ENCODE results near the gene JOSD2. TPM values are rescaled to one million over a fixed set of nuclear protein-coding genes. Genes with fewer than 3 reads are reported as not detected.
"Not testable (repeated sequence)": the region's sequence is repeated elsewhere in the genome, so short reads cannot be mapped to it uniquely, and the experiment has no call there.

JOSD2 gene
- total RNA-seq, 1 donor from 2014 or later, result 21.0 TPM

DNA sequence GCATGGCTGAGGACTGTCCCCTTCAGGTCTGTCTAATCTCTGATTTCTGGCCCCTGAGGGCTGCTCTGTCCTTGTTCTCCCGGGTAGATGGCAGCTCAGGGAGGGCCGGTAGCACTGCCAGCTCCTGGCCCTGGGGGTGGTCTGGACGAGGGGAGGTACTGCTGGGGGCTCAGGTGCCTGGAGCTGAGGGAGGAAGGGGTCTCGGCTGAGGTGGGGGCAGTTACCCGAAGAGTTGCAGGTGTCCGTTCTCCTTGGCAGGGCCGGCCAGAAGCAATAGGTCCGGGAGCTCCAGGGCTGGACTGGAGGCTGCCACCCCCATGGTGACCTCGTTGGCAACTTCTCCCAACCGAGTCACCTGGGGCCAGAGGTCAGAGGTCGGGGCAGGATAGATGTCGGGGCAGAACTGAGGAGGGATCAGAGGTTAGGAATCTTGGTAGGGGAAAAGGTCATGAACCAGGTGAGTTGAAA is 35.9 kb downstream of the JOSD2 start:
- ATAC-seq (ENCODE audit: low read depth), result no peak
- DNase-seq, result no peak
- intact Hi-C loops (cut with micrococcal nuclease), result loop anchor here (5.0 kb wide), 1 partner anchor 202 kb away; no protein-coding TSS in a partner anchor
- ChIA-PET CTCF (interaction anchor here (0.8 kb wide), 1 partner anchor 14 kb away, joined by 3 read pairs; no protein-coding TSS in a partner anchor), POLR2A (interaction anchor here (1.0 to 1.5 kb wide), 2 partner anchors 36 to 47 kb away, joined by 3 to 4 read pairs; partner anchors contain the start of gene JOSD2)
- Mint-ChIP-seq H3K36me3 (ENCODE audit: low read depth) (peaks cover 25% of the 10 kb centered on the region), H3K4me3 (peak overlapping the region; percentile 93), H3K4me1 (peaks cover 23% of the 10 kb centered on the region), H3K27ac (peak overlapping the region; percentile 62), H3K9me3 (no peaks in the 10 kb centered on the region), H3K27me3 (no peaks in the 10 kb centered on the region)
- TF ChIP-seq, protein P1, sequence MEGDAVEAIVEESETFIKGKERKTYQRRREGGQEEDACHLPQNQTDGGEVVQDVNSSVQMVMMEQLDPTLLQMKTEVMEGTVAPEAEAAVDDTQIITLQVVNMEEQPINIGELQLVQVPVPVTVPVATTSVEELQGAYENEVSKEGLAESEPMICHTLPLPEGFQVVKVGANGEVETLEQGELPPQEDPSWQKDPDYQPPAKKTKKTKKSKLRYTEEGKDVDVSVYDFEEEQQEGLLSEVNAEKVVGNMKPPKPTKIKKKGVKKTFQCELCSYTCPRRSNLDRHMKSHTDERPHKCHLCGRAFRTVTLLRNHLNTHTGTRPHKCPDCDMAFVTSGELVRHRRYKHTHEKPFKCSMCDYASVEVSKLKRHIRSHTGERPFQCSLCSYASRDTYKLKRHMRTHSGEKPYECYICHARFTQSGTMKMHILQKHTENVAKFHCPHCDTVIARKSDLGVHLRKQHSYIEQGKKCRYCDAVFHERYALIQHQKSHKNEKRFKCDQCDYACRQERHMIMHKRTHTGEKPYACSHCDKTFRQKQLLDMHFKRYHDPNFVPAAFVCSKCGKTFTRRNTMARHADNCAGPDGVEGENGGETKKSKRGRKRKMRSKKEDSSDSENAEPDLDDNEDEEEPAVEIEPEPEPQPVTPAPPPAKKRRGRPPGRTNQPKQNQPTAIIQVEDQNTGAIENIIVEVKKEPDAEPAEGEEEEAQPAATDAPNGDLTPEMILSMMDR (IDR thresholded peaks at IDR 0.05), result no peak

DNA sequence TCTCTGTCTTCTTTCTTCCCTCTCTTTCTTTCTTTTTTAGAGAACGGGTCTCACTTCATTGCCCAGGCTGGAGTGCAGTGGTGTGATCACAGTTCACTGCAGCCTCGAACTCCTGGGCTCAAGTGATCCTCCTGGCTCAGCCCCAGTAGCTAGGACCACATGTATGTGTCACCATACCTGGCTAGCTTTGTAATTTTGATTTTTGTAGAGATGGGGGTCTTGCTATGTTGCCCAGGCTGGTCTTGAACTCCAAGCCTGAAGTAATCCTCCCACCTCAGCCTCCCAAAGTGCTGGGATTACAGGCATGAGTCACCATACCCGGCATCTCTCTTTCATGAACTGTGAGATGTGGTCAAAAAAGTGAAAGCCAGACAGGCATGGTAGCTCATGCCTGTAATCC is 37.7 kb downstream of the JOSD2 start:
- H3K27me3 Mint-ChIP-seq; ATAC-seq (ENCODE audit: low read depth); intact Hi-C loops (cut with micrococcal nuclease); DNase-seq; H3K9me3 Mint-ChIP-seq; H3K4me3 Mint-ChIP-seq: not testable (repeated sequence)
- CTCF ChIA-PET, result interaction anchor here (0.5 to 0.7 kb wide), 2 partner anchors 24 to 449 kb away, joined by 3 to 4 read pairs; no protein-coding TSS in a partner anchor
- Mint-ChIP-seq H3K4me1 (peaks cover 19% of the 10 kb centered on the region), H3K27ac (peak overlapping the region; percentile 16), H3K36me3 (ENCODE audit: low read depth) (peaks cover 13% of the 10 kb centered on the region)
- POLR2A ChIA-PET, result interaction anchor here (0.9 to 1.6 kb wide), 3 partner anchors 38 to 116 kb away, joined by 5 to 8 read pairs (median 5); partner anchors contain the start of genes JOSD2 and SPIB

- TF ChIP-seq, protein P1 (IDR thresholded peaks at IDR 0.05), result no peak
- Mint-ChIP-seq H3K9me3 (no peaks in the 10 kb centered on the region), H3K27ac (no peak overlapping the region), H3K27me3 (peaks cover 5% of the 10 kb centered on the region), H3K4me1 (no peaks in the 10 kb centered on the region), H3K36me3 (ENCODE audit: low read depth) (no peaks in the 10 kb centered on the region), H3K4me3 (no peak overlapping the region)
- intact Hi-C loops (cut with micrococcal nuclease), result no loop called here
- ATAC-seq (ENCODE audit: low read depth) (no peak), DNase-seq (no peak)
- CTCF ChIA-PET, result no interaction called here
- POLR2A ChIA-PET, result interaction anchor here (0.7 kb wide), 1 partner anchor 7 kb away, joined by 5 read pairs; the partner anchor contains the start of gene EMC10
These were observed 42.2 kb downstream of the JOSD2 start for GRCh38 chr19:50468818-50469217.

GRCh38 chr19:50467566-50467965 is 43.4 kb downstream of the JOSD2 start:
- Mint-ChIP-seq H3K4me3 (no peak overlapping the region), H3K9me3 (no peaks in the 10 kb centered on the region), H3K27me3 (peaks cover 5% of the 10 kb centered on the region), H3K27ac (no peak overlapping the region), H3K4me1 (no peaks in the 10 kb centered on the region), H3K36me3 (ENCODE audit: low read depth) (no peaks in the 10 kb centered on the region)
- no peak for DNase-seq
- ATAC-seq (ENCODE audit: low read depth), result no peak
- CTCF ChIA-PET, result no interaction called here
- POLR2A ChIA-PET, result no interaction called here
- intact Hi-C loops (cut with micrococcal nuclease), result no loop called here
- TF ChIP-seq, protein P1 (IDR thresholded peaks at IDR 0.05), result no peak

DNA sequence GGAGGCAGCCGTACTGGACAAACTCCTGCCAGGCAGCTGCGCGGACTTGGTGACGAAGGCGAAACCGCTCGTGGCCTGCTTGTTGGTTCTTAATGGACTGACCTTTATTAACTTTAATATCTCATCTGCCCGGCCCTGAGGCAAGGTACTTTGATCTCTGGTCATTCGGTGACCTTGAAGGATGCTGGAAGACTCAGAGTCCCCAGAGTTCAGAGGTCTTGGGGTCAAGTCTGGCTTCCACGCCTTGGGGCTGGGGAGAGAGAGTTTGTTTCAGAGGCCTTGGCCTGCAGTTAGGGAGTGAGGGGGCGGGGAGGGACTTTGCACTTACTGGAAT is 44.3 kb downstream of the JOSD2 start:
- Mint-ChIP-seq H3K4me1 (no peaks in the 10 kb centered on the region), H3K4me3 (no peak overlapping the region), H3K36me3 (ENCODE audit: low read depth) (no peaks in the 10 kb centered on the region), H3K27me3 (peaks cover 5% of the 10 kb centered on the region), H3K27ac (no peak overlapping the region), H3K9me3 (no peaks in the 10 kb centered on the region)
- TF ChIP-seq, protein P1 (IDR thresholded peaks at IDR 0.05), result no peak
- ATAC-seq (ENCODE audit: low read depth) (no peak), DNase-seq (no peak)
- intact Hi-C loops (cut with micrococcal nuclease), result no loop called here
- POLR2A ChIA-PET, result no interaction called here
- CTCF ChIA-PET, result no interaction called here

Measured in activated B cell treated with CpG ODN at 0.5 μM for 24 hours (primary cell).